WTC11 (cell line): Measurements from ENCODE around the gene FMR1. TPM values are rescaled to one million over a fixed set of nuclear protein-coding genes. Genes with fewer than 3 reads are reported as not detected.

ENCODE experiments used
- ATAC-seq: fragments of 200-7000 bp; cut with Tn5 transposase; 2 replicates; pipeline ENCODE4 v1.10.0; 2021; ENCODE audit warnings: mild to moderate bottlenecking, moderate library complexity
- CTCF ChIA-PET: fragments of 300-600 bp; sonication (Branson Sonifier 250); formaldehyde crosslinking; loops from one replicate; lab custom pipeline; 2021; ENCODE audit warnings: antibody characterized with exemption; lab: Charles Lee
- POLR2A ChIA-PET: fragments of 350-600 bp; sonication (Branson Sonifier 250); formaldehyde crosslinking; loops from one replicate; lab custom pipeline; 2021; ENCODE audit warnings: antibody characterized with exemption; lab: Charles Lee
- DNase-seq: peaks from one replicate; pipeline ENCODE4 v3.0.0; 2021; ENCODE audit warnings: low spot score
- H3K27ac Mint-ChIP-seq: 2 replicates; pipeline ENCODE4 v1.8.0; 2021; ENCODE audit warnings: mixed read lengths
- H3K27me3 Mint-ChIP-seq: 2 replicates; pipeline ENCODE4 v1.8.0; 2021; ENCODE audit warnings: low read depth, mild to moderate bottlenecking, moderate library complexity, mixed read lengths
- H3K36me3 Mint-ChIP-seq: 2 replicates; pipeline ENCODE4 v1.8.0; 2021; ENCODE audit warnings: mixed read lengths
- H3K4me1 Mint-ChIP-seq: 2 replicates; pipeline ENCODE4 v1.8.0; 2022; ENCODE audit warnings: mixed read lengths
- H3K4me3 Mint-ChIP-seq: 2 replicates; pipeline ENCODE4 v1.8.0; 2021; ENCODE audit warnings: mild to moderate bottlenecking, moderate library complexity, mixed read lengths
- H3K9me3 Mint-ChIP-seq: 2 replicates; pipeline ENCODE4 v1.8.0; 2021; ENCODE audit warnings: mixed read lengths
- ATF1 ChIP-seq: sonication (generic); formaldehyde crosslinking; IDR thresholded peaks from 2 replicates; pipeline ENCODE4 v1.8.1; 2023; ENCODE audit warnings: mild to moderate bottlenecking, moderate library complexity, missing genetic modification reagents
- ELF4 ChIP-seq: sonication (generic); formaldehyde crosslinking; IDR thresholded peaks from 2 replicates; pipeline ENCODE4 v1.8.1; 2022; ENCODE audit warnings: low read depth, mild to moderate bottlenecking, moderate library complexity, missing genetic modification reagents
- FOXK1 ChIP-seq: sonication (generic); formaldehyde crosslinking; IDR thresholded peaks from 2 replicates; pipeline ENCODE4 v1.8.0; 2022; ENCODE audit warnings: mild to moderate bottlenecking, moderate library complexity, missing genetic modification reagents
- FOXP4 ChIP-seq: sonication (generic); formaldehyde crosslinking; IDR thresholded peaks from 2 replicates; pipeline ENCODE4 v1.8.0; 2022; ENCODE audit warnings: mild to moderate bottlenecking, missing genetic modification reagents
- GABPB1 ChIP-seq: sonication (generic); formaldehyde crosslinking; IDR thresholded peaks from 2 replicates; pipeline ENCODE4 v1.8.1; 2023; ENCODE audit warnings: mild to moderate bottlenecking, missing genetic modification reagents
- GRHL2 ChIP-seq: fragments of 250-450 bp; sonication (Bioruptor Pico); IDR thresholded peaks from 2 replicates; pipeline ENCODE4 v1.8.0; 2022; ENCODE audit warnings: mild to moderate bottlenecking, moderate library complexity; ENCODE audit not compliant: insufficient replicate concordance, severe bottlenecking
- HMGXB4 ChIP-seq: sonication (generic); formaldehyde crosslinking; IDR thresholded peaks from 2 replicates; pipeline ENCODE4 v1.8.1; 2023; ENCODE audit warnings: mild to moderate bottlenecking, moderate library complexity, missing genetic modification reagents
- JAZF1 ChIP-seq: fragments of 250-450 bp; sonication (Bioruptor Pico); IDR thresholded peaks from 2 replicates; pipeline ENCODE4 v1.9.0; 2021; ENCODE audit warnings: moderate library complexity, mild to moderate bottlenecking, inconsistent platforms
- JUN ChIP-seq: sonication (generic); formaldehyde crosslinking; IDR thresholded peaks from 2 replicates; pipeline ENCODE4 v1.8.0; 2023; ENCODE audit warnings: mild to moderate bottlenecking, missing genetic modification reagents
- KAT7 ChIP-seq: sonication (generic); formaldehyde crosslinking; IDR thresholded peaks from 2 replicates; pipeline ENCODE4 v1.8.1; 2023; ENCODE audit warnings: missing genetic modification reagents, mild to moderate bottlenecking, borderline replicate concordance
- NFE2L1 ChIP-seq: sonication (generic); formaldehyde crosslinking; IDR thresholded peaks from 2 replicates; pipeline ENCODE4 v1.8.1; 2023; ENCODE audit warnings: missing genetic modification reagents
- PRRX2 ChIP-seq: fragments of 250-450 bp; sonication (Bioruptor Pico); IDR thresholded peaks from 2 replicates; pipeline ENCODE4 v1.8.0; 2021; ENCODE audit warnings: mild to moderate bottlenecking
- SMAD4 ChIP-seq: sonication (generic); formaldehyde crosslinking; IDR thresholded peaks from 2 replicates; pipeline ENCODE4 v1.8.0; 2022; ENCODE audit warnings: mild to moderate bottlenecking, missing genetic modification reagents
- TEAD4 ChIP-seq: sonication (generic); formaldehyde crosslinking; IDR thresholded peaks from 2 replicates; pipeline ENCODE4 v1.8.0; 2022; ENCODE audit warnings: mild to moderate bottlenecking, missing genetic modification reagents
- ZNF263 ChIP-seq: sonication (generic); formaldehyde crosslinking; IDR thresholded peaks from 2 replicates; pipeline ENCODE4 v1.8.1; 2022; ENCODE audit warnings: low read depth, mild to moderate bottlenecking, moderate library complexity, missing genetic modification reagents
- ZNF671 ChIP-seq: fragments of 250-450 bp; sonication (Bioruptor Pico); IDR thresholded peaks from 2 replicates; pipeline ENCODE4 v1.8.0; 2021; ENCODE audit warnings: mild to moderate bottlenecking
- total RNA-seq: library from RNA; stranded (reverse); gene quantifications from 3 replicates; pipeline ENCODE4 v1.2.3, GENCODE V29; 2021
- TF ChIP-seq, protein P1 (sequence below): sonication (generic); formaldehyde crosslinking; IDR thresholded peaks from 2 replicates; pipeline ENCODE4 v1.8.0; 2022; ENCODE audit warnings: missing genetic modification reagents
- TF ChIP-seq, protein P2 (sequence below): sonication (generic); formaldehyde crosslinking; IDR thresholded peaks from 2 replicates; pipeline ENCODE4 v1.8.1; 2023; ENCODE audit warnings: mild to moderate bottlenecking, missing genetic modification reagents

The FMR1 gene
- total RNA-seq, 1 experiment from 2014 or later = 32.7 TPM

GRCh38 chrX:147884958-147885357, 26.8 kb upstream of the FMR1 start:
- H3K27ac Mint-ChIP-seq = no peak overlapping the region
- DNase-seq (no peak), ATAC-seq (no peak)
- no peaks in the 10 kb centered on the region for H3K27me3 Mint-ChIP-seq
- H3K36me3 Mint-ChIP-seq = peaks cover 28% of the 10 kb centered on the region
- POLR2A ChIA-PET = no interaction called here
- no peaks in the 10 kb centered on the region for H3K4me1 Mint-ChIP-seq
- CTCF ChIA-PET = no interaction called here
- TF ChIP-seq HMGXB4 (CRISPR knock-in tag) (no peak), GABPB1 (peak; percentile 58)
- no peak overlapping the region for H3K4me3 Mint-ChIP-seq
- peaks cover 47% of the 10 kb centered on the region for H3K9me3 Mint-ChIP-seq

DNA sequence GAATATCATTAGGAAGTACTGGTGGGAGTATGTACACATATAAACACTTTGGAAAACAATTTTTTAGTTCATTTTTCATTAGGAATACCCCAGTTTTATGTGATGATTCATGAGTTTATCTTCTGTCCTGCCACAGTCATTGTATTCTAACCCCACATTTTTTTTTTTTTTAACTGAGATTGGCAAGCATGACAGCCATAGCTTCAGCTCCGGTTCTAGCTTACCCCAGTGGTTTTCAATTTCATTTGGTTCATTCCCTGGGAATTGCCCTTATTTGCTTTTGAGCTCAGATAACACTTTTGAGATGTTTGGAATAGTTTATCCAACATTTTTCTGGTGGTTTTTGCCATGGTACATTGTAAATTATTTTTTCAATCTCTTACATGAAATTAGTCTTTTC, 21.0 kb upstream of the FMR1 start:
- Mint-ChIP-seq H3K9me3 (peaks cover 50% of the 10 kb centered on the region), H3K36me3 (peaks cover 26% of the 10 kb centered on the region), H3K27me3 (no peaks in the 10 kb centered on the region), H3K27ac (no peak overlapping the region), H3K4me1 (no peaks in the 10 kb centered on the region), H3K4me3 (no peak overlapping the region)
- CTCF ChIA-PET = no interaction called here
- TF ChIP-seq JUN (CRISPR knock-in tag) (no peak), ATF1 (CRISPR knock-in tag) (no peak), FOXP4 (CRISPR knock-in tag) (no peak), JAZF1 (CRISPR knock-in tag) (no peak), SMAD4 (CRISPR knock-in tag) (no peak), ZNF263 (CRISPR knock-in tag) (no peak), ELF4 (no peak), GABPB1 (no peak), PRRX2 (no peak), KAT7 (CRISPR knock-in tag) (no peak), GRHL2 (CRISPR knock-in tag) (no peak), ZNF671 (CRISPR knock-in tag) (no peak), FOXK1 (CRISPR knock-in tag) (no peak), NFE2L1 (CRISPR knock-in tag) (no peak), TEAD4 (CRISPR knock-in tag) (no peak)
- TF ChIP-seq, protein P1, sequence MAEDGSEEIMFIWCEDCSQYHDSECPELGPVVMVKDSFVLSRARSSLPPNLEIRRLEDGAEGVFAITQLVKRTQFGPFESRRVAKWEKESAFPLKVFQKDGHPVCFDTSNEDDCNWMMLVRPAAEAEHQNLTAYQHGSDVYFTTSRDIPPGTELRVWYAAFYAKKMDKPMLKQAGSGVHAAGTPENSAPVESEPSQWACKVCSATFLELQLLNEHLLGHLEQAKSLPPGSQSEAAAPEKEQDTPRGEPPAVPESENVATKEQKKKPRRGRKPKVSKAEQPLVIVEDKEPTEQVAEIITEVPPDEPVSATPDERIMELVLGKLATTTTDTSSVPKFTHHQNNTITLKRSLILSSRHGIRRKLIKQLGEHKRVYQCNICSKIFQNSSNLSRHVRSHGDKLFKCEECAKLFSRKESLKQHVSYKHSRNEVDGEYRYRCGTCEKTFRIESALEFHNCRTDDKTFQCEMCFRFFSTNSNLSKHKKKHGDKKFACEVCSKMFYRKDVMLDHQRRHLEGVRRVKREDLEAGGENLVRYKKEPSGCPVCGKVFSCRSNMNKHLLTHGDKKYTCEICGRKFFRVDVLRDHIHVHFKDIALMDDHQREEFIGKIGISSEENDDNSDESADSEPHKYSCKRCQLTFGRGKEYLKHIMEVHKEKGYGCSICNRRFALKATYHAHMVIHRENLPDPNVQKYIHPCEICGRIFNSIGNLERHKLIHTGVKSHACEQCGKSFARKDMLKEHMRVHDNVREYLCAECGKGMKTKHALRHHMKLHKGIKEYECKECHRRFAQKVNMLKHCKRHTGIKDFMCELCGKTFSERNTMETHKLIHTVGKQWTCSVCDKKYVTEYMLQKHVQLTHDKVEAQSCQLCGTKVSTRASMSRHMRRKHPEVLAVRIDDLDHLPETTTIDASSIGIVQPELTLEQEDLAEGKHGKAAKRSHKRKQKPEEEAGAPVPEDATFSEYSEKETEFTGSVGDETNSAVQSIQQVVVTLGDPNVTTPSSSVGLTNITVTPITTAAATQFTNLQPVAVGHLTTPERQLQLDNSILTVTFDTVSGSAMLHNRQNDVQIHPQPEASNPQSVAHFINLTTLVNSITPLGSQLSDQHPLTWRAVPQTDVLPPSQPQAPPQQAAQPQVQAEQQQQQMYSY (CRISPR knock-in tag) = no peak
- TF ChIP-seq, protein P2, sequence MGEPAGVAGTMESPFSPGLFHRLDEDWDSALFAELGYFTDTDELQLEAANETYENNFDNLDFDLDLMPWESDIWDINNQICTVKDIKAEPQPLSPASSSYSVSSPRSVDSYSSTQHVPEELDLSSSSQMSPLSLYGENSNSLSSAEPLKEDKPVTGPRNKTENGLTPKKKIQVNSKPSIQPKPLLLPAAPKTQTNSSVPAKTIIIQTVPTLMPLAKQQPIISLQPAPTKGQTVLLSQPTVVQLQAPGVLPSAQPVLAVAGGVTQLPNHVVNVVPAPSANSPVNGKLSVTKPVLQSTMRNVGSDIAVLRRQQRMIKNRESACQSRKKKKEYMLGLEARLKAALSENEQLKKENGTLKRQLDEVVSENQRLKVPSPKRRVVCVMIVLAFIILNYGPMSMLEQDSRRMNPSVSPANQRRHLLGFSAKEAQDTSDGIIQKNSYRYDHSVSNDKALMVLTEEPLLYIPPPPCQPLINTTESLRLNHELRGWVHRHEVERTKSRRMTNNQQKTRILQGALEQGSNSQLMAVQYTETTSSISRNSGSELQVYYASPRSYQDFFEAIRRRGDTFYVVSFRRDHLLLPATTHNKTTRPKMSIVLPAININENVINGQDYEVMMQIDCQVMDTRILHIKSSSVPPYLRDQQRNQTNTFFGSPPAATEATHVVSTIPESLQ = no peak
- POLR2A ChIA-PET = no interaction called here
- ATAC-seq (no peak), DNase-seq (no peak)
